Keratinocyte (primary cell): ENCODE data around the gene BICDL1. TPM values are rescaled to one million over a fixed set of nuclear protein-coding genes. Genes with fewer than 3 reads are reported as not detected.
"Not testable (repeated sequence)": the region's sequence is repeated elsewhere in the genome, so short reads cannot be mapped to it uniquely, and the experiment has no call there.

Experiments
- DNase-seq: peaks from one replicate; pipeline ENCODE4 v3.0.0-alpha.2; 2011; ENCODE audit warnings: low read depth, missing footprints, low spot score
- FAIRE-seq: peaks from 2 replicates; lab custom pipeline; 2011; peaks lifted over from hg19 to GRCh38; lab: Jason Lieb, UNC
- H2AFZ ChIP-seq: 2 replicates; pipeline ENCODE4 v1.6.0; 2012; ENCODE audit warnings: low read length, control low read depth, inconsistent platforms; ENCODE audit not compliant: control insufficient read depth
- H3K27ac ChIP-seq: 2 replicates; pipeline ENCODE4 v1.5.1; 2011; ENCODE audit warnings: low read length; ENCODE audit not compliant: control insufficient read depth, insufficient read depth
- H3K27me3 ChIP-seq: 3 replicates; pipeline ENCODE4 v1.6.0; 2011; ENCODE audit warnings: low read length; ENCODE audit not compliant: control insufficient read depth, insufficient read depth; ENCODE audit errors: extremely low read depth
- H3K36me3 ChIP-seq, 2 experiments: 2 replicates in 1 of 2; 3 replicates in 1 of 2; pipeline ENCODE4 v1.5.1; 2011; ENCODE audit warnings: low read length in 2 of 2, mild to moderate bottlenecking in 1 of 2; ENCODE audit not compliant: control insufficient read depth in 2 of 2, insufficient read depth in 2 of 2; ENCODE audit errors: extremely low read depth in 1 of 2
- H3K4me1 ChIP-seq: 3 replicates; pipeline ENCODE4 v1.5.1; 2011; ENCODE audit warnings: low read length; ENCODE audit not compliant: control insufficient read depth, insufficient read depth; ENCODE audit errors: extremely low read depth
- H3K4me2 ChIP-seq: 3 replicates; pipeline ENCODE4 v1.6.0; 2011; ENCODE audit warnings: low read depth, low read length; ENCODE audit not compliant: control insufficient read depth, insufficient read depth; ENCODE audit errors: extremely low read depth
- H3K4me3 ChIP-seq, 3 experiments: fragments of 200-600 bp in 1 of 3; sonication (generic) in 1 of 3; 2 replicates in 2 of 3; 3 replicates in 1 of 3; pipeline ENCODE4 v1.5.1; 2011 to 2016; ENCODE audit warnings: low read length in 3 of 3, mild to moderate bottlenecking in 3 of 3, control low read depth in 2 of 3, inconsistent platforms in 1 of 3, low read depth in 1 of 3, mixed read lengths in 1 of 3, mixed run types in 1 of 3, moderate library complexity in 1 of 3; ENCODE audit not compliant: control insufficient read depth in 2 of 3, insufficient read depth in 2 of 3; ENCODE audit errors: extremely low read depth in 1 of 3
- H3K79me2 ChIP-seq: 2 replicates; pipeline ENCODE4 v1.6.0; 2012; ENCODE audit warnings: low read length; ENCODE audit not compliant: control insufficient read depth, insufficient read depth
- H3K9ac ChIP-seq: 3 replicates; pipeline ENCODE4 v1.6.0; 2011; ENCODE audit warnings: low read length; ENCODE audit not compliant: control insufficient read depth, insufficient read depth; ENCODE audit errors: extremely low read depth
- H3K9me1 ChIP-seq: 3 replicates; pipeline ENCODE4 v1.6.0; 2011; ENCODE audit warnings: low read length; ENCODE audit not compliant: control insufficient read depth, insufficient read depth; ENCODE audit errors: extremely low read depth
- H3K9me3 ChIP-seq: 2 replicates; pipeline ENCODE4 v1.5.1; 2012; ENCODE audit warnings: low read depth, low read length; ENCODE audit not compliant: control insufficient read depth
- H4K20me1 ChIP-seq: 3 replicates; pipeline ENCODE4 v1.6.0; 2011; ENCODE audit warnings: low read length; ENCODE audit not compliant: control insufficient read depth, insufficient read depth; ENCODE audit errors: extremely low read depth
- EZH2 ChIP-seq: IDR thresholded peaks from one replicate; pipeline ENCODE4 v1.6.1; 2012; ENCODE audit warnings: inconsistent platforms, mild to moderate bottlenecking, low read length, moderate library complexity
- dilution Hi-C: fragments of 300-500 bp; cut with MboI; formaldehyde crosslinking; loops from one replicate; pipeline ENCODE4 v1.7.0; 2020; ENCODE audit warnings: low sequenced_read_pairs; ENCODE audit not compliant: extremely low pct_ligation_motif_present
- polyA plus RNA-seq, 5 experiments: library from polyadenylated mRNA; depleted of rRNA in 3 of 5; stranded (reverse) in 3 of 5; stranded (forward) in 1 of 5; unstranded in 1 of 5; fragments of >200 nt; gene quantifications; 1 replicate in 1 of 5; 2 replicates in 3 of 5; 3 replicates in 1 of 5; pipeline versions ENCODE4 v1.2.1 to v1.2.3, GENCODE V29; 2011 to 2012; ENCODE audit warnings: missing spikeins in 2 of 5, low read depth in 1 of 5, low replicate concordance in 1 of 5
- TF ChIP-seq, protein P1 (sequence below), 3 experiments: IDR thresholded peaks in 1 of 3; conservative IDR thresholded peaks in 1 of 3; optimal IDR thresholded peaks in 1 of 3; 2 replicates in 2 of 3; 3 replicates in 1 of 3; pipeline versions ENCODE3 to v1.5.1; 2011; ENCODE audit warnings: low read length in 3 of 3, mild to moderate bottlenecking in 3 of 3, moderate library complexity in 2 of 3, control low read depth in 1 of 3, inconsistent platforms in 1 of 3; ENCODE audit not compliant: insufficient read depth in 2 of 3; ENCODE audit errors: extremely low read depth in 1 of 3

BICDL1 gene
- polyA plus RNA-seq, 1 donor (not counting 4 experiments of a cell fraction or from before 2014, with no cell fraction given) = 6.4 TPM

DNA sequence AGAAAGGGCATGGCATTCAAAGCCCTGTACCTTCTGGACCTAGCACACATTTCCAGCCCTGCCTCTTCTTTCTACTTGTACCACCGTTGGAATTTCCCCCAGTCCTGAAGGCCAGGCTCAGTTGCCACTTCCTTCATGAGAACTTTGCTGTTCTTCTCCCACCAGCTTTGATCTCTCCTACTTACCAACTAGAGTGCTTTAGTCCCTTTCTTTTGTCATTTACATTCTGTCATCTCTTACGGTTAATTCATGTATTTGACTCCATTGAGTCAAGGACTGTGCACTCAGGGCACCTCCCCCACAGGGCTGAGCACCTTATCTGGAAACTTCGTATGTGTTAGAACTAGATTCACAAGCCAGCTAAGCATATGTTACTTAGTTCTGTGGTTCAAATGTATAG, 26.3 kb downstream of the BICDL1 start:
- Histone ChIP-seq H3K27ac (no peak overlapping the region), H3K27me3 (no peaks in the 10 kb centered on the region), H3K9ac (no peak overlapping the region), H3K9me1 (no peaks in the 10 kb centered on the region), H3K36me3 (peaks cover 0 to 3% of the 10 kb centered on the region in 2 experiments), H3K4me1 (peaks cover 5% of the 10 kb centered on the region), H2AFZ (no peak overlapping the region), H3K9me3 (no peaks in the 10 kb centered on the region), H3K4me3 (no peak overlapping the region), H4K20me1 (no peaks in the 10 kb centered on the region), H3K79me2 (no peaks in the 10 kb centered on the region), H3K4me2 (no peak overlapping the region)
- FAIRE-seq = no peak
- DNase-seq = no peak
- TF ChIP-seq EZH2 = no peak
- dilution Hi-C loops = no loop called here

DNA sequence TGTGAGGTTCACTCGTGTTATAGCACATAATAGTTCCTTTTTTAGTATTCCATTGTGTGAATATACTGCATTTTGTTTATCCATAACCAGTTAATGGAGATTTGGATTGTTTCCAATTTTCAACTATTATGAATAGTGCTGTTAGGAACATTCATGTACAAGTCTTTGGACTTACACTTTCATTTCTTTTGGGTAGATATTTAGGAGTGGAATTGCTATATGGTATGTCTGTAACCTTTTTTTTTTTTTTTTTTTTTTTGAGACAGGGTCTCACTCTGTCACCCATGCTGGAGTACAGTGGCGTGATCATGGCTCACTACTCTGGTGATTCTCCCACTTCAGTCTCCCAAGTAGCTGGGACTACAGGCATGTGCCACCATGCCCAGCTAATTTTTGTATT, 27.2 kb downstream of the BICDL1 start:
- H3K9me3 ChIP-seq, H3K4me2 ChIP-seq, H2AFZ ChIP-seq, dilution Hi-C loops, H3K4me3 ChIP-seq, FAIRE-seq, H4K20me1 ChIP-seq, H3K9me1 ChIP-seq, H3K36me3 ChIP-seq, H3K4me1 ChIP-seq, H3K27me3 ChIP-seq, H3K79me2 ChIP-seq, DNase-seq, H3K9ac ChIP-seq, H3K27ac ChIP-seq: not testable (repeated sequence)

- H3K27ac ChIP-seq = no peak overlapping the region
- no peaks in the 10 kb centered on the region for H3K9me1 ChIP-seq
- no peak for FAIRE-seq
These were observed 30.2 kb downstream of the BICDL1 start for GRCh38 chr12:120019197-120019596.

More at GRCh38 chr12:120019197-120019596, 30.2 kb downstream of the BICDL1 start:
- Histone ChIP-seq H2AFZ (no peak overlapping the region), H3K27me3 (no peaks in the 10 kb centered on the region), H3K9me3 (no peaks in the 10 kb centered on the region), H4K20me1 (no peaks in the 10 kb centered on the region), H3K4me3 (no peak overlapping the region), H3K4me1 (no peaks in the 10 kb centered on the region), H3K4me2 (no peak overlapping the region), H3K36me3 (no peaks in the 10 kb centered on the region), H3K79me2 (no peaks in the 10 kb centered on the region), H3K9ac (no peak overlapping the region)
- no peak for DNase-seq
- TF ChIP-seq, protein P1, sequence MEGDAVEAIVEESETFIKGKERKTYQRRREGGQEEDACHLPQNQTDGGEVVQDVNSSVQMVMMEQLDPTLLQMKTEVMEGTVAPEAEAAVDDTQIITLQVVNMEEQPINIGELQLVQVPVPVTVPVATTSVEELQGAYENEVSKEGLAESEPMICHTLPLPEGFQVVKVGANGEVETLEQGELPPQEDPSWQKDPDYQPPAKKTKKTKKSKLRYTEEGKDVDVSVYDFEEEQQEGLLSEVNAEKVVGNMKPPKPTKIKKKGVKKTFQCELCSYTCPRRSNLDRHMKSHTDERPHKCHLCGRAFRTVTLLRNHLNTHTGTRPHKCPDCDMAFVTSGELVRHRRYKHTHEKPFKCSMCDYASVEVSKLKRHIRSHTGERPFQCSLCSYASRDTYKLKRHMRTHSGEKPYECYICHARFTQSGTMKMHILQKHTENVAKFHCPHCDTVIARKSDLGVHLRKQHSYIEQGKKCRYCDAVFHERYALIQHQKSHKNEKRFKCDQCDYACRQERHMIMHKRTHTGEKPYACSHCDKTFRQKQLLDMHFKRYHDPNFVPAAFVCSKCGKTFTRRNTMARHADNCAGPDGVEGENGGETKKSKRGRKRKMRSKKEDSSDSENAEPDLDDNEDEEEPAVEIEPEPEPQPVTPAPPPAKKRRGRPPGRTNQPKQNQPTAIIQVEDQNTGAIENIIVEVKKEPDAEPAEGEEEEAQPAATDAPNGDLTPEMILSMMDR (optimal IDR thresholded peaks at IDR 0.05 in 1 of 3, IDR thresholded peaks at IDR 0.05 in 1 of 3, conservative IDR thresholded peaks at IDR 0.05 in 1 of 3; ENCODE audit: extremely low read depth in 1 of 3, insufficient read depth in 2 of 3, low read length in 3 of 3) = no peak
- TF ChIP-seq EZH2 = no peak
- dilution Hi-C loops = no loop called here
